CD4-positive, alpha-beta T cell treated with Interleukin-17A for 1 hour (primary cell): ENCODE results near the gene MADD.

Experiments
- DNase-seq: peaks from one replicate; pipeline ENCODE4 v3.0.0-alpha.2; 2020

Gene MADD

GRCh38 chr11:47269829-47270305, at the start of gene MADD:
MADD (plus strand) TSS chr11:47270133.
- peak; percentile 92 for DNase-seq

- DNase-seq: no peak
Observed at GRCh38 chr11:47220401-47220821, 49.5 kb upstream of the MADD start.

GRCh38 chr11:47222696-47223095, 47.2 kb upstream of the MADD start:
- no peak for DNase-seq

- DNase-seq: peak; percentile 22
Observed at GRCh38 chr11:47225552-47226400, 44.2 kb upstream of the MADD start.

- no peak for DNase-seq
Observed at GRCh38 chr11:47229161-47229560, 40.8 kb upstream of the MADD start.

GRCh38 chr11:47233051-47233450, 36.9 kb upstream of the MADD start:
- no peak for DNase-seq

GRCh38 chr11:47233989-47234668, 35.8 kb upstream of the MADD start:
- peak; percentile 36 for DNase-seq

- peak; percentile 83 for DNase-seq
Observed at GRCh38 chr11:47234669-47235100, 35.2 kb upstream of the MADD start.

- no peak for DNase-seq
Observed at GRCh38 chr11:47235163-47235562, 34.8 kb upstream of the MADD start.

- DNase-seq: no peak
Observed at GRCh38 chr11:47236482-47236881, 33.5 kb upstream of the MADD start.

- DNase-seq: no peak
Observed at GRCh38 chr11:47239852-47240251, 30.1 kb upstream of the MADD start.

- no peak for DNase-seq
Observed at GRCh38 chr11:47241841-47242301, 28.1 kb upstream of the MADD start.

- DNase-seq: no peak
Observed at GRCh38 chr11:47242596-47243192, 27.2 kb upstream of the MADD start.

- DNase-seq: no peak
Observed at GRCh38 chr11:47243454-47243853, 26.5 kb upstream of the MADD start.

- DNase-seq: no peak
Observed at GRCh38 chr11:47244448-47245350, 25.2 kb upstream of the MADD start.

- no peak for DNase-seq
Observed at GRCh38 chr11:47245611-47246357, 24.1 kb upstream of the MADD start.

GRCh38 chr11:47247502-47247901, 22.4 kb upstream of the MADD start:
- no peak for DNase-seq

- DNase-seq: no peak
Observed at GRCh38 chr11:47248304-47248663, 21.6 kb upstream of the MADD start.

GRCh38 chr11:47248664-47249377, 21.1 kb upstream of the MADD start, which contains the start of gene ACP2:
ACP2 (minus strand) TSS chr11:47248814; CDS start chr11:47248789, 25 bp downstream.
- DNase-seq: peak; percentile 88

- DNase-seq: no peak
Observed at GRCh38 chr11:47249378-47249715, 20.6 kb upstream of the MADD start.

GRCh38 chr11:47251751-47252150, 18.2 kb upstream of the MADD start:
- DNase-seq: no peak
